ENCODE results near the gene RIPOR3. TPM values are rescaled to one million over a fixed set of nuclear protein-coding genes. Genes with fewer than 3 reads are reported as not detected.
A peak's percentile ranks its signal among the peaks of the same experiment; 100 is the strongest.

The RIPOR3 gene
- total and polyA plus RNA-seq, 9 of the 15 experiments (the other 6 are each of a cell fraction or from before 2014, with no cell fraction given): 3.3 to 62.7 (median 21.4) TPM

GRCh38 chr20:50663095-50663821, 28.1 kb downstream of the RIPOR3 start (continued):
- TF ChIP-seq ZBTB2 (IDR thresholded peaks at IDR 0.05) (no peak), PATZ1 (CRISPR knock-in tag; IDR thresholded peaks at IDR 0.05; ENCODE audit: borderline replicate concordance) (no peak), CHAMP1 (IDR thresholded peaks at IDR 0.05) (no peak), E4F1 (CRISPR knock-in tag; IDR thresholded peaks at IDR 0.05; ENCODE audit: borderline replicate concordance) (no peak), ZNF436 (CRISPR knock-in tag; IDR thresholded peaks at IDR 0.05) (no peak), ESRRA (IDR thresholded peaks at IDR 0.05; ENCODE audit: borderline replicate concordance, low read depth) (peak; percentile 47; the same call in 1 of the 2 replicates), RAD21 (CRISPR knock-in tag; conservative IDR thresholded peaks at IDR 0.05 in 1 of 2, IDR thresholded peaks at IDR 0.05 in 1 of 2) (peak; percentile 53 to 70), ZNF609 (CRISPR knock-in tag; IDR thresholded peaks at IDR 0.05; ENCODE audit: borderline replicate concordance) (no peak), ZNF431 (CRISPR knock-in tag; IDR thresholded peaks at IDR 0.05) (no peak), TFE3 (CRISPR knock-in tag; IDR thresholded peaks at IDR 0.05) (no peak)

All from K562 (cell line).